ENCODE measurements around the gene TENM3.

DNA sequence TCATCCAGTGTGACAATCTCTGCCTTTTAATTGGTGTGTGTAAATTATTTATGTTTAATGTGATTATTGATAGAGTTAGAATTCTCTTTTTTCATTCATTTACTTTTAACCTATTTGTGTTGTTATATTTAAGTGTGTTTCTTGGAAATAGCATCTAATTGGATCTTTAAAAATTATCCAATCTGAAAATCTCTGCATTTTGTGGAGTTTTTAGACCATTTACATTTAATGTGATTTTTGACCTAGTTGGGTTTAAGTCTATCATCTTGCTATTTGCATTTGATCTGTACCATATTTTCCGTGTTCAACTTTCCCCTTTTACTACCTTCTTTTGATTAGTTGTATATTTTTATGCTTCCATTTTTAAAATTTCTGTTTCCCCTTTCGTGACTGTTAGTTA is 71.3 kb downstream of the TENM3 start:
- TF ChIP-seq, protein P1, sequence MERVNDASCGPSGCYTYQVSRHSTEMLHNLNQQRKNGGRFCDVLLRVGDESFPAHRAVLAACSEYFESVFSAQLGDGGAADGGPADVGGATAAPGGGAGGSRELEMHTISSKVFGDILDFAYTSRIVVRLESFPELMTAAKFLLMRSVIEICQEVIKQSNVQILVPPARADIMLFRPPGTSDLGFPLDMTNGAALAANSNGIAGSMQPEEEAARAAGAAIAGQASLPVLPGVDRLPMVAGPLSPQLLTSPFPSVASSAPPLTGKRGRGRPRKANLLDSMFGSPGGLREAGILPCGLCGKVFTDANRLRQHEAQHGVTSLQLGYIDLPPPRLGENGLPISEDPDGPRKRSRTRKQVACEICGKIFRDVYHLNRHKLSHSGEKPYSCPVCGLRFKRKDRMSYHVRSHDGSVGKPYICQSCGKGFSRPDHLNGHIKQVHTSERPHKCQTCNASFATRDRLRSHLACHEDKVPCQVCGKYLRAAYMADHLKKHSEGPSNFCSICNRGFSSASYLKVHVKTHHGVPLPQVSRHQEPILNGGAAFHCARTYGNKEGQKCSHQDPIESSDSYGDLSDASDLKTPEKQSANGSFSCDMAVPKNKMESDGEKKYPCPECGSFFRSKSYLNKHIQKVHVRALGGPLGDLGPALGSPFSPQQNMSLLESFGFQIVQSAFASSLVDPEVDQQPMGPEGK (CRISPR knock-in tag; IDR thresholded peaks at IDR 0.05; ENCODE audit: borderline replicate concordance): no peak
- TF ChIP-seq ZC3H10 (CRISPR knock-in tag; IDR thresholded peaks at IDR 0.05): no peak
- no peak for TF ChIP-seq TOX (CRISPR knock-in tag; IDR thresholded peaks at IDR 0.05; ENCODE audit: borderline replicate concordance)
- TF ChIP-seq, protein P2, sequence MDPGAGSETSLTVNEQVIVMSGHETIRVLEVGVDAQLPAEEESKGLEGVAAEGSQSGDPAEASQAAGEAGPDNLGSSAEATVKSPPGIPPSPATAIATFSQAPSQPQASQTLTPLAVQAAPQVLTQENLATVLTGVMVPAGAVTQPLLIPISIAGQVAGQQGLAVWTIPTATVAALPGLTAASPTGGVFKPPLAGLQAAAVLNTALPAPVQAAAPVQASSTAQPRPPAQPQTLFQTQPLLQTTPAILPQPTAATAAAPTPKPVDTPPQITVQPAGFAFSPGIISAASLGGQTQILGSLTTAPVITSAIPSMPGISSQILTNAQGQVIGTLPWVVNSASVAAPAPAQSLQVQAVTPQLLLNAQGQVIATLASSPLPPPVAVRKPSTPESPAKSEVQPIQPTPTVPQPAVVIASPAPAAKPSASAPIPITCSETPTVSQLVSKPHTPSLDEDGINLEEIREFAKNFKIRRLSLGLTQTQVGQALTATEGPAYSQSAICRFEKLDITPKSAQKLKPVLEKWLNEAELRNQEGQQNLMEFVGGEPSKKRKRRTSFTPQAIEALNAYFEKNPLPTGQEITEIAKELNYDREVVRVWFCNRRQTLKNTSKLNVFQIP (CRISPR knock-in tag; IDR thresholded peaks at IDR 0.05; ENCODE audit: borderline replicate concordance, low read depth): no peak
- no peak for TF ChIP-seq CREB5 (CRISPR knock-in tag; IDR thresholded peaks at IDR 0.05; ENCODE audit: low read depth)
- TF ChIP-seq PPARA (CRISPR knock-in tag; IDR thresholded peaks at IDR 0.05; ENCODE audit: borderline replicate concordance): no peak
- no peak for TF ChIP-seq OSR1 (CRISPR knock-in tag; IDR thresholded peaks at IDR 0.05)
- TF ChIP-seq TCF4 (CRISPR knock-in tag; IDR thresholded peaks at IDR 0.05; ENCODE audit: borderline replicate concordance): no peak
- TF ChIP-seq ZFP3 (CRISPR knock-in tag; IDR thresholded peaks at IDR 0.05): no peak
- TF ChIP-seq RARB (CRISPR knock-in tag; IDR thresholded peaks at IDR 0.05): no peak
- no peak for TF ChIP-seq ZNF565 (CRISPR knock-in tag; conservative IDR thresholded peaks at IDR 0.05; ENCODE audit: low read depth)
- no peak for TF ChIP-seq ARNTL (CRISPR knock-in tag; IDR thresholded peaks at IDR 0.05; ENCODE audit: borderline replicate concordance, low read depth)
